HepG2 (cell line): ENCODE measurements around the gene CCDC85C.

Experiments
- CREM ChIP-seq, 2 experiments: sonication (generic) in 1 of 2; formaldehyde crosslinking in 1 of 2; IDR thresholded peaks; 2 replicates each; pipeline versions ENCODE4 v1.4.0 to v1.6.1; 2016 to 2020; ENCODE audit warnings: antibody characterized with exemption in 1 of 2, mild to moderate bottlenecking in 1 of 2, missing genetic modification reagents in 1 of 2
- CTCF ChIP-seq: sonication (generic); formaldehyde crosslinking; IDR thresholded peaks from 2 replicates; pipeline ENCODE4 v1.5.0; 2020; ENCODE audit warnings: mild to moderate bottlenecking, missing genetic modification reagents, moderate library complexity
- PAWR ChIP-seq: sonication (generic); formaldehyde crosslinking; IDR thresholded peaks from 2 replicates; pipeline ENCODE4 v1.4.0; 2020; ENCODE audit warnings: missing genetic modification reagents, mild to moderate bottlenecking, borderline replicate concordance
- POLR2AphosphoS5 ChIP-seq: IDR thresholded peaks from 2 replicates; pipeline ENCODE4 v1.6.1; 2012; ENCODE audit warnings: low read depth, low read length
- ZBTB7A ChIP-seq: sonication (generic); formaldehyde crosslinking; IDR thresholded peaks from 2 replicates; pipeline ENCODE4 v1.8.0; 2022; ENCODE audit warnings: mild to moderate bottlenecking, missing genetic modification reagents
- ZNF121 ChIP-seq: sonication (generic); formaldehyde crosslinking; IDR thresholded peaks from 2 replicates; pipeline ENCODE4 v1.5.0; 2020; ENCODE audit warnings: mild to moderate bottlenecking, missing genetic modification reagents
- ZNF232 ChIP-seq: sonication (generic); formaldehyde crosslinking; IDR thresholded peaks from 2 replicates; pipeline ENCODE4 v1.4.0; 2020; ENCODE audit warnings: missing genetic modification reagents, borderline replicate concordance
- ZNF260 ChIP-seq: sonication (generic); formaldehyde crosslinking; IDR thresholded peaks from 2 replicates; pipeline ENCODE4 v1.4.0; 2020; ENCODE audit warnings: missing genetic modification reagents, low read depth, mild to moderate bottlenecking, borderline replicate concordance
- ZNF724P ChIP-seq: sonication (generic); formaldehyde crosslinking; IDR thresholded peaks from 2 replicates; pipeline ENCODE4 v1.8.0; 2022; ENCODE audit warnings: missing genetic modification reagents, borderline replicate concordance
- TF ChIP-seq, protein P1 (sequence below): sonication (generic); formaldehyde crosslinking; IDR thresholded peaks from 2 replicates; pipeline ENCODE4 v1.5.1; 2020; ENCODE audit warnings: mild to moderate bottlenecking, missing genetic modification reagents, moderate library complexity

- TF ChIP-seq, protein P1, sequence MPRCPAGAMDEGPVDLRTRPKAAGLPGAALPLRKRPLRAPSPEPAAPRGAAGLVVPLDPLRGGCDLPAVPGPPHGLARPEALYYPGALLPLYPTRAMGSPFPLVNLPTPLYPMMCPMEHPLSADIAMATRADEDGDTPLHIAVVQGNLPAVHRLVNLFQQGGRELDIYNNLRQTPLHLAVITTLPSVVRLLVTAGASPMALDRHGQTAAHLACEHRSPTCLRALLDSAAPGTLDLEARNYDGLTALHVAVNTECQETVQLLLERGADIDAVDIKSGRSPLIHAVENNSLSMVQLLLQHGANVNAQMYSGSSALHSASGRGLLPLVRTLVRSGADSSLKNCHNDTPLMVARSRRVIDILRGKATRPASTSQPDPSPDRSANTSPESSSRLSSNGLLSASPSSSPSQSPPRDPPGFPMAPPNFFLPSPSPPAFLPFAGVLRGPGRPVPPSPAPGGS (CRISPR knock-in tag), result no peak
- no peak for TF ChIP-seq ZNF260
- TF ChIP-seq PAWR, result 0 out of 2 replicates have a peak, but pooled peaks have one; percentile 36
- no peak for TF ChIP-seq CREM (IDR thresholded peaks at IDR 0.05)
- no peak for TF ChIP-seq CREM (CRISPR knock-in tag; IDR thresholded peaks at IDR 0.05)
- TF ChIP-seq ZNF232 (CRISPR knock-in tag), result no peak
- no peak for TF ChIP-seq ZNF121 (CRISPR knock-in tag)
- TF ChIP-seq POLR2AphosphoS5, result no peak
- TF ChIP-seq ZNF724P (CRISPR knock-in tag), result no peak
- TF ChIP-seq CTCF (CRISPR knock-in tag), result no peak
- no peak for TF ChIP-seq ZBTB7A (CRISPR knock-in tag)
These were observed 6.0 kb downstream of the CCDC85C start for GRCh38 chr14:99597911-99598600.
